HG02973 (cell line): ENCODE data around the gene EEF2KMT.
"Not testable (repeated sequence)": the region's sequence is repeated elsewhere in the genome, so short reads cannot be mapped to it uniquely, and the experiment has no call there.

ENCODE experiments used
- ATAC-seq: cut with Tn5 transposase; IDR thresholded peaks from one replicate; pipeline ENCODE4 v1.9.1; 2021; ENCODE audit warnings: moderate library complexity; ENCODE audit not compliant: unreplicated experiment

EEF2KMT gene, protein sequence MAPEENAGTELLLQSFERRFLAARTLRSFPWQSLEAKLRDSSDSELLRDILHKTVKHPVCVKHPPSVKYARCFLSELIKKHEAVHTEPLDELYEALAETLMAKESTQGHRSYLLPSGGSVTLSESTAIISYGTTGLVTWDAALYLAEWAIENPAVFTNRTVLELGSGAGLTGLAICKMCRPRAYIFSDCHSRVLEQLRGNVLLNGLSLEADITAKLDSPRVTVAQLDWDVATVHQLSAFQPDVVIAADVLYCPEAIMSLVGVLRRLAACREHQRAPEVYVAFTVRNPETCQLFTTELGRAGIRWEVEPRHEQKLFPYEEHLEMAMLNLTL

GRCh38 chr16:5097470-5098220 lies at the start of gene EEF2KMT:
Gene EEF2KMT, minus strand, starts transcription at chr16:5097795. Its CDS starts 56 bp downstream, at chr16:5097739.
- ATAC-seq, result peak; percentile 97

DNA sequence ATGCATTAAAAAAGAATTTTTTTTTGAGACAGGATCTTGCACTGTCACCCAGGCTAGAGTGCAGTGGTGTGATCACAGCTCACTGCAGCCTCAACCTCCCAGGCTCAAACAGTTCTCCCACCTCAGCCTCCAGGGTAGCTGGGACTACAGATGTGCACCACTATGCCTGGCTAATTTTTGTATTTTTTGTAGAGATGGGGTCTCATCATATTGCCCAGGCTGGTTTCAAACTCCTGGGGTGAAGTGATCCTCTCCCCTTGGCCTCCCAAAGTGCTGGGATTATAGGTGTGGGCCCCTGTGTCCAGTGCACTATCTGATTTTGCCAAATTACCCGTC lies 47.0 kb upstream of the EEF2KMT start:
- ATAC-seq, result not testable (repeated sequence)

- ATAC-seq, result no peak
These were observed 46.4 kb upstream of the EEF2KMT start for GRCh38 chr16:5143761-5144620.

- not testable (repeated sequence) for ATAC-seq
These were observed 42.6 kb upstream of the EEF2KMT start for GRCh38 chr16:5140151-5140550.

DNA sequence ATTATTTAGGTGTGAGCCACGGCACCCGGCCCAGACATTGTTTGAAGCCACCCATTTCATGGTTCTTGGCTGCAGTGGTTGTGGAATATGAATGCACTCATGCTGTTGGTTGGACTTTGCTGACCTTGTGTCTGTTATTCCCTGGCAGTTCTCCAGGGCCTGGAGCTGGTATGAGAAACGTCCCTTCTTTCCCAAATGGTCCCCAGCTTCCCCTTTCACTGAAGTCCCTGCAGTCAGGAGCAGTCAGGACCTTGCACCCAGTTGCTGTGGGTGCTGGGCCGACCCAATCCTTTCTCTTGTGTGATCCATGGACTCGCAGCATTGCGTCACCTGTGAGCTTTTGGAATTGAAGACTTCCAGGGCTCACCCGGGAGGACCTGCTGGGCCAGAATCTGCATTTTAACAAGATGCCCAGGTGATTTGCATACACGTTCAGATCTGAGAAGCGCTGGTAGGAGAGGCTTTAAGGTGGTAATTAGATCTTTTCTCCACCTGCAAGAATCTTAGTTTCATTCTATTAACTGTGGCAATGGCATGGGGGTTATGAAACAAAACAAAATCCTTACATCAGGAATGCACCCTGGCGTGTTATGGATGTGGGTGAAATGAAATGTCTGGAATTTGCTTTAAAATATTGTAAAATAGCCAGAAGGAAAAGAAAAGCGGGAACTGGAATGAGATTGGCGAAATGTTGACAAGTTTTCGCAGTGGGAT lies 37.3 kb upstream of the EEF2KMT start:
- ATAC-seq, result not testable (repeated sequence)

DNA sequence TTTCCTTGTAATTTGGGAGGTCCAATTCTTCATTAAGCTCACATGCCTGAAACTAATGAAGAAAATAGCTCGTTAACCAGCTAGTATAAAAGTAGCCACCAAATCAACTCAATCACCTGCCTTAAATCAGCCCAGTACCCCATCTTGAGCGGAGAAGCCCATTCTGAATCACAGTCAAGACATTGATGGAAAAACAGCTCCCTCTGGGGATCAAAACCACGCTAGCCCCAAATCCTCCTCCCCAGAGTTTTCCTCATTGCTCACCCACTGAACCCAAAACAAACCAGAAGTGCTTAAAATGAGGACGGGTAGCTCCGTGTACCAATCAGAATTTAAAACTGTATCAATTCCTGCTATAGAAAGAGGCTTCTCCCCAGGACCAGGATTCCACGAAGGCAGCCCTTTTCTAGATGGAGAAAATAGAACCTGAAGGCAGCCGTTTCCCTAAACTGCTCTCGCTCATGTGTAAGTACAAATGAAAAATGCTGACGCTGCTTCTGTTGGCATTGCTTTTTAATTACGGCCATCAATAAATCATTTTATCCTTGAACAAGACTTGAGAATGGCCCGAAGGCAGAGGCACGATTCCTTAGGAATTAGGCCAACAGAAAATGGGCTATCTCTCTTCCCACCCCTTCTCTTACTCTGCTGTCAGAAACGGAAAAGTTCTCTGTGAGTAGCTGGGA lies 35.5 kb upstream of the EEF2KMT start:
- not testable (repeated sequence) for ATAC-seq

DNA sequence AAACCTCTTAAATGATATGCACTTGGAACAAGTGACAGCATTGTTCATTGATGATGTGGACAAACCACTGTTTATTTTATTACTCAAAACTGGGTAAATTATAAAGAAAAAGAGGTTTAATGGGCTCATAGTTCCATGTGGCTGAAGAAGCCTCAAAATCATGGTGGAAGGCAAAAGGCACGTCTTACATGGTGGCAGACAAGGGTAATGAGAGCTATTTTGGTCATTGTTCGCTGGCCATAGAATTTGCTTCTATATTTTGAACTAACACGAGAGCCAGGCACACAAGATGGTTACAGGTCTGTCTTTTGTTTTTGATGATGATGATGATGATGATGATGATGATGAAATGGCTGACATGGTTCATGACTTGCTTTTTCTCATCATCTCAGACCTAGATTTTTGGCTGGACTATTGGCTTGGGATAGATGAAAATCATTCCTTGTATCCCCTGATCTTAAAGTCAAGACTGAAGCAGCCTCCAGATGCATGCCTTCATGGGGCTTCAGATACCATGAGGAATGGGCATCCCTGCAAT lies 33.9 kb upstream of the EEF2KMT start:
- not testable (repeated sequence) for ATAC-seq

DNA sequence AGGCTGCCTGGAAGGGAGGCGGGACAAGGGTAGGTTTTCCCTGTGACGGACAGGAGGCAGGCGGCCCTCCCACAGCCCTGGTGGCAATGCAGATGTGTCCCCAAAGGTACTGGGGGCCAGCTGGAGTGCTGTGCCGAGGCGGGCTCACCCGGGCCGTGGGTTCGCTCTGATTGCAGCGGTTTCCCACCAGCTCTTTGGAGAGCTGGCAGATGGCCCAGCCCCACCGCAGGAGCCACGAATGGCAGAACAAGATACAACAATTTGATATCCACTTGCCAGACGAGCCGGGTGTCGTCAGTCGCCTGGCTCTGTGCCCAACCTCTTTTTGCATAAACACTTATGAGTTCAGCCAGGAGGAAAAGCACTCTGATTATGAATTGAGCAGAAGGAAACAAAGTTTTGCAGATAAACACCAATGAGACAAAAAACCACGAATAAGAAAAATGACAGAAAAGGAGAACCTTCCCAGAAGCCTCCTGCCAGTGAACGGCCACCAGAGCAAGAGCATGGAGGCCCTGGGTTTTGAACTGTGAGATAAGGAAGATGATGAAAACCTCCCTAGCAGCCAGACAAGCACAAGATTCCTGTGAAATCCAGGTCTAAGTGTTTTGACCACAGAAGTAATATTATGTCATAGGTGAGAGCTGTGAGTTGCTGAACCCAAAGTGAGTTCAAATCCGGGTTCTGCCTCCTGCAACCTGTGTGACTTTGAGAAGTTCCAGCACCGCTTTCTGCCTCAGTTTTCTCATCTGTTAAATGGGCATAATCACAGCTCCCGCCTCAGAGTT lies 19.9 kb upstream of the EEF2KMT start:
- ATAC-seq, result not testable (repeated sequence)

GRCh38 chr16:5116780-5117295 lies 19.2 kb upstream of the EEF2KMT start:
- not testable (repeated sequence) for ATAC-seq

DNA sequence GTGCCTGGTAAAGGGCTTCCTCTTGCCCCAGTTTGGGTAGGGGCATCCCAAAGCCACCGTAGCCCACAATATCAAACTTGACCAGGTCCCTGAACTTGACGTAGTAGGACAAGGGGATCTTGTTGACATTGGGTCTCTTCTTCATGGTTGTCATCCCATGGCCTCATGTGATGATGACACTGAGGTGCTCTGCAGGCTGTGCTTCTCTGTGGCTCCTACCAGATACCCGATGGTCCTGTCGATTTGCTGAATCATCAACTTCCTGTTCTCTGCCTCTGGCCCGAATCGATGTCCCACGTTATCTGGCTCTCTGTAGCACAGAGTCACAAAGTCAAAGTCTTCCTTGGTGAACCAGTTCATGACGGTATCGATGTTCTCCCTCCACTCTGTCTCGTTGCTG lies 13.3 kb upstream of the EEF2KMT start:
- not testable (repeated sequence) for ATAC-seq

DNA sequence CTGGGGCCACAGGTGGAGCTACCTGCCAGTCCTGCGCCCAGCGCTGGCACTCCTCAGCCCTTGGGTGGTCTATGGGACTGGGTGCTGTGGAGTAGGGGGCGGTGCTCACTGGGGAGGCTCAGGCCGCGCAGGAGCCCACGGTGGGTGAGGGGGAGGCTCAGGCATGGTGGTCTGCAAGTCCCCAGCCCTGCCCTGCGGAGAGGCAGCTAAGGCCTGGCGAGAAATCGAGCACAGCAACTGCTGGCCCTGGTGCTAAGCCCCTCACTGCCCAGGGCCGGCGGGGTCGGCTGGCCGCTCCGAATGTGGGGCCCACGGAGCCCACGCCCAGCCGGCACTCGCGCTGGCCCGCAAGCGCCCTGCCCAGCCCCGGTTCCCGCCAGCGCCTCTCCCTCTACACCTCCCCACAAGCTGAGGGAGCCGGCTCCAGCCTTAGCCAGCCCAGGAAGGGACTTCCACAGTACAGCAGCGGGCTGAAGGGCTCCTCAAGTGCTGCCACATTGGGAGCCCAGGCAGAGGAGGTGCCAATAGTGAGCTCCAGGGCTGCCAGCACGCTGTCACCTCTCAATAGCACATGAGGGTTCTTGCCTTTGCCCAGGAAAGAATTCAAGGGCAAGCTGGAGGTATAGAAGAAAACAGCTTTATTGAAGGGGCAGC lies 11.0 kb upstream of the EEF2KMT start:
- no peak for ATAC-seq

DNA sequence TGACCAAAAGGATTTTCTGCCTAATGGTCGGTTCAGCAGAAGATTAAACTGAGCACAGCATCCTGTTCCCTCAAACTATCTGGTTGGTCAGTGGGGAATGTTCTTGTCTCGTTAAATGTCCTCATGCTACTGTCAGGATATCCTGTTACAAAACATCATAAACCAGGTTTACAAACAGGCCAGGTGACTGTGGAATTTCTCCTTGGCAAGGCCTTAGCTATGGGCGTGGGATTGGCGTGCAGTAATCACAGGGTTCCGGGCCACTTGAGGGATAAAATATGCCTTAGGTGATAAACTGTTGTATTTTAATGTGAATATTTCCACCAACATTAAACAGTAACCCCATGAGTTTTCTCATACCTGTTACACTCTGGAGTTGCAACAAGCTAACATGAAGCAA lies 7.4 kb upstream of the EEF2KMT start:
- not testable (repeated sequence) for ATAC-seq

DNA sequence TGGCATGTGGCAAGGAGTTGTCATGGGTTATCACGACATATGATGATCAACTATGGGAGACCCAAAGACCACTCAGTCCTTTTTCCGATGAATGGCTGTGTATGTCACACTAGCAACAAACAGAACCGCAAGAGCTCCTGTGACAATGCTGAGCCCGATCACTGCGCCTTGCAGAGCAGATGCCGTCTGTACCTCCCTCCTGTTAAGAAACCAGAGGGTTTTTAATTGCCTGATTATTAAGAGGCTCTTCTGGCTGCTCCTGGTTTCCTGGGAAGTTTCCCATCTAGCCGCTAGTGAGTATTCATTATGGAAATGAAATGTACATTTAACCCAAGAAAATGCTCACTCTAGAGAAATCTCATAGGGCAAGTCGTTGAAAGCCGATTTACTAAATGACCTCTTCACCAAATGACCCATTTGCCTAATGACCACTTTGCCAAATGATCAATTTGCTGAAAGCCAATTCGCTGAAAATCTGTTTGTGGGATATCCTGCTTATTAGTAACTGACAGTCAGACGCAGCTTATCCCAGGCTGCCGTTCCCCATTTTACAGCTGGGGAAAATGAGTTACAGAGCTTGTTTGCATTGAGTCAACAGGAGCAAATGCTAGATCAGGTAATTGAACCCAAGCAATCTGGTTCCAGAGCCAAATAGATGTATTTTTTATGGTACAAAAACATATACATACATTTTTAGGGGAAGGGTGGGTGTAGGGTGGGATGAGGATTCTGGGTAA lies 5.9 kb upstream of the EEF2KMT start:
- ATAC-seq, result not testable (repeated sequence)

GRCh38 chr16:5099174-5099573 lies 1.6 kb upstream of the EEF2KMT start:
- ATAC-seq, result not testable (repeated sequence)

- ATAC-seq, result peak; percentile 87
These were observed 895 bp upstream of the EEF2KMT start for GRCh38 chr16:5098221-5099159.

- not testable (repeated sequence) for ATAC-seq
These were observed 530 bp downstream of the EEF2KMT start for GRCh38 chr16:5097061-5097469.
